Colonic mucosa (tissue), 4 donors: ENCODE measurements around the gene RYR3. TPM values are rescaled to one million over a fixed set of nuclear protein-coding genes. Genes with fewer than 3 reads are reported as not detected.

ENCODE experiments used
- DNase-seq: peaks from one replicate; pipeline ENCODE4 v3.0.0-alpha.2; 2020
- H3K27ac ChIP-seq: fragments of 200-600 bp; one replicate; pipeline ENCODE4 v1.8.0; 2021
- H3K27me3 ChIP-seq: fragments of 200-600 bp; one replicate; pipeline ENCODE4 v1.8.0; 2021
- H3K36me3 ChIP-seq: fragments of 200-600 bp; one replicate; pipeline ENCODE4 v1.8.0; 2021
- H3K4me1 ChIP-seq: fragments of 200-600 bp; one replicate; pipeline ENCODE4 v1.8.0; 2021; ENCODE audit warnings: mild to moderate bottlenecking
- H3K4me3 ChIP-seq: fragments of 200-600 bp; one replicate; pipeline ENCODE4 v1.8.0; 2021
- H3K9ac ChIP-seq, 2 donors: one replicate each; pipeline ENCODE4 v1.7.0; 2013; ENCODE audit warnings: control low read depth in 2 of 2, low read depth in 2 of 2, low read length in 2 of 2
- H3K9me3 ChIP-seq: fragments of 200-600 bp; one replicate; pipeline ENCODE4 v1.8.0; 2021
- intact Hi-C: fragments of 100-400 bp; cut with DNase I; formaldehyde crosslinking; loops from one replicate; pipeline ENCODE4 v1.14.1; 2022
- total RNA-seq, 2 donors: library from RNA; stranded (reverse); fragmentation: NEBNext Ultra II Directional in 1 of 2; extraction: Animal tissue kit (Norgen Biotek cat#: 25700) in 1 of 2; gene quantifications; one replicate each; pipeline ENCODE4 v1.2.1, GENCODE V29; 2021
- TF ChIP-seq, protein P1 (sequence below): fragments of 200-600 bp; IDR thresholded peaks from one replicate; pipeline ENCODE4 v1.8.0; 2022; ENCODE audit warnings: antibody characterized with exemption, mild to moderate bottlenecking
- donor health status: healthy.
- donor health status: DM: no; HTN: no; CAD: no.
- donor health status: DM: no; HTN: no; CAD: no.

RYR3 gene
- total RNA-seq, 2 donors from 2014 or later, result 0.17 to 1.1 TPM

DNA sequence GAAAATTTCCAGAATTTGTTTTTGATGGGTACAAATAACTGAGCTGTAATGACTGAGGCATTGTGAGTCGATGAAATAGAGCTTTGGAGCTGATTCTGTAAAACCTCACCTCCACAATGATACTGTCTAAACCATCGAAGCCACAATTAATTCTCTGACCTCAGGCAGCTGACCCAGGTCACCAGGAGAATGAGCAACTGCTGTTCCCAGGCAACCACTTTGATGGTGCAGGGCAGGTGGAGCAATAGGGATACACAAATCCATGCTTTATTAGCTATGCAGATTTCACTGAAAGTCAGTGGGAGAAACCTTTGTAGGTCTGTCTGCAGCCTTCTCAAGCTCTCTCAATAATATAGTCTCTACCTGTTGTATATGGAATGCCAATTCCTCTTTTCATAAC is 204.4 kb downstream of the RYR3 start:
- H3K9me3 ChIP-seq, result no peaks in the 10 kb centered on the region

DNA sequence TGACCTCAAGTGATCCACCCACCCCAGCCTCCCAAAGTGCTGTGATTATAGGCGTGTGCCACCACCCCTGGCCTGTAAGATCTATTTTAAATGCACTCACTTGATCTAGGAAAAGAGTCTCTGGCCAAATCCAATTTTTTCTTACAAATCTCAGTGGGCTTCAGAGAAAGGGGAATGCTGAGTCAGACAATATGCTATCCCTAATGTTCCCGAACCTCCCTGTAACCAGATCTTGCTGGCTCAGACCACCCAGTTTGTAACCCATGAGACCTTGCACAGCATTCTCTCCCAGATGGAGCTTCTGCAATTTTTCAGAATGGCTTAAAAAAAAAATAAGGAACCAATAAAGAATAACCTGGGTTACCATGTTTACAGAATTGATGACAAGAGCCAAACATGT is 205.8 kb downstream of the RYR3 start:
- Histone ChIP-seq H3K4me3 (no peak overlapping the region), H3K9ac (no peak overlapping the region), H3K27me3 (no peaks in the 10 kb centered on the region), H3K9me3 (no peaks in the 10 kb centered on the region), H3K27ac (no peak overlapping the region), H3K36me3 (no peaks in the 10 kb centered on the region), H3K4me1 (no peaks in the 10 kb centered on the region)
- intact Hi-C loops, result no loop called here
- no peak for DNase-seq
- TF ChIP-seq, protein P1, sequence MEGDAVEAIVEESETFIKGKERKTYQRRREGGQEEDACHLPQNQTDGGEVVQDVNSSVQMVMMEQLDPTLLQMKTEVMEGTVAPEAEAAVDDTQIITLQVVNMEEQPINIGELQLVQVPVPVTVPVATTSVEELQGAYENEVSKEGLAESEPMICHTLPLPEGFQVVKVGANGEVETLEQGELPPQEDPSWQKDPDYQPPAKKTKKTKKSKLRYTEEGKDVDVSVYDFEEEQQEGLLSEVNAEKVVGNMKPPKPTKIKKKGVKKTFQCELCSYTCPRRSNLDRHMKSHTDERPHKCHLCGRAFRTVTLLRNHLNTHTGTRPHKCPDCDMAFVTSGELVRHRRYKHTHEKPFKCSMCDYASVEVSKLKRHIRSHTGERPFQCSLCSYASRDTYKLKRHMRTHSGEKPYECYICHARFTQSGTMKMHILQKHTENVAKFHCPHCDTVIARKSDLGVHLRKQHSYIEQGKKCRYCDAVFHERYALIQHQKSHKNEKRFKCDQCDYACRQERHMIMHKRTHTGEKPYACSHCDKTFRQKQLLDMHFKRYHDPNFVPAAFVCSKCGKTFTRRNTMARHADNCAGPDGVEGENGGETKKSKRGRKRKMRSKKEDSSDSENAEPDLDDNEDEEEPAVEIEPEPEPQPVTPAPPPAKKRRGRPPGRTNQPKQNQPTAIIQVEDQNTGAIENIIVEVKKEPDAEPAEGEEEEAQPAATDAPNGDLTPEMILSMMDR, result no peak

More for the DNA sequence above, 204.4 kb downstream of the RYR3 start:
- Histone ChIP-seq H3K27ac (no peak overlapping the region), H3K4me1 (no peaks in the 10 kb centered on the region), H3K27me3 (no peaks in the 10 kb centered on the region), H3K4me3 (no peak overlapping the region), H3K36me3 (no peaks in the 10 kb centered on the region), H3K9ac (no peak overlapping the region)
- TF ChIP-seq, protein P1, result no peak
- intact Hi-C loops, result no loop called here
- DNase-seq, result no peak

DNA sequence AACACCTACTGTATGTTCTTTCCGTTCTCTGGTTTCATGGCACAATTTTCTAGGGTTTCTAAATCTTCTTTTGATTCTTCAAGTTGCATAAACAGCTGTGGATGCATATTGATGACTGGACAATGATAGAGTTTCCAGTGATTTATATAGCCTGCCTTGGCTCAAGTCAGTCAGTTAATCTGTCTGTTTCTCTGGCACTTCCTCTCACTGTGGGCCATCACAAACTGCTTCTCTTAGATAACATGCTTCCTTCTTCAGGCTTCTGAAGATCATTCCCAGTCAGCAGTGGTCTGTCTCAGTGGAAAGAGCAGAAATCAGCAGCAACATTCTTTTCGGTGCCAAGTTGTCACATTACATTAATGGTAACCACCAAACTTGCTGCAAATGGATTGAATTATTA is 207.2 kb downstream of the RYR3 start:
- Histone ChIP-seq H3K27me3 (no peaks in the 10 kb centered on the region), H3K4me3 (no peak overlapping the region), H3K9me3 (no peaks in the 10 kb centered on the region), H3K4me1 (no peaks in the 10 kb centered on the region), H3K9ac (no peak overlapping the region), H3K36me3 (no peaks in the 10 kb centered on the region), H3K27ac (no peak overlapping the region)
- DNase-seq, result no peak
- TF ChIP-seq, protein P1, result no peak
- intact Hi-C loops, result no loop called here

DNA sequence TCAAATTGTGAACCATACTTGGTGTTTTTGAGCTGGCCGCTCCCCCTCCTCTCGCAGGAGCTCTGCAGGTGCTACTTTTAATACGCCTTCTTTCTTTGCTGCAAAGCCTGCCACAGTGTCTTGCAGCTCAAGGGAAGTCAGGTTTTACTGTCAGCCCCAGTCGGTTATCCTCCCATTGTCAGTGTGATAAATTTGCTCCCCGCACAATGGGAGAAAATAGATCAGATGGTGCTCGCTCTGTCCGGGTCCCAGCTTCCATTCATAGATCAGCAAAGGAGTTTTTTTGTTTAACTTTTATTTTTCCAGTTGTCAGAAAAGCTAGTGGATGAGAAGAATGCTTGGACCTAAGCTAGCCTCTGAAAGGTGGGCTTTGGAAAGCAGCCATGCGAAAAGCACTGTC is 207.7 kb downstream of the RYR3 start:
- Histone ChIP-seq H3K9me3 (no peaks in the 10 kb centered on the region), H3K4me1 (no peaks in the 10 kb centered on the region), H3K27me3 (no peaks in the 10 kb centered on the region), H3K27ac (no peak overlapping the region), H3K36me3 (no peaks in the 10 kb centered on the region), H3K9ac (no peak overlapping the region), H3K4me3 (no peak overlapping the region)
- intact Hi-C loops, result no loop called here
- no peak for DNase-seq
- TF ChIP-seq, protein P1, result no peak

DNA sequence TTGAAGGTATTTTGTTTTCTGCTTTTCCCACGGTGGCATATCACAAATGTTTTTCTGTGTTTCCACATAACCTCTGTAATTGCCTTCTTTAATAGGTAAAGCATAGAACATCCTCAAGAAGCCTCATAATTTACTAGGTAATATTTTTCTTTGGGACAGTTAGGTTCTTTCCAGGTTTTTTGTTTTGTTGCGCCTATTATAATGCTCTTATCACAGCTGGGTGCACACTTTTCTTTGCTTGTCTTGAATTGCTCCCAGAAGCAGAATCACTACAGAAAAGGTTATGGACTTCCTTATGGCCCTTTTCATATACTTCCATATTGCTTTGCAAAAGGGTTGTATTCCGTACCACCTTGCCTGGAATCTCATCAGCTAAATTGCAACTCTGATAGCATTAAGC is 213.5 kb downstream of the RYR3 start:
- intact Hi-C loops, result no loop called here
- H3K4me1 ChIP-seq, result no peaks in the 10 kb centered on the region
- H3K4me3 ChIP-seq, result no peak overlapping the region
- H3K27me3 ChIP-seq, result no peaks in the 10 kb centered on the region
- H3K9me3 ChIP-seq, result no peaks in the 10 kb centered on the region
- H3K9ac ChIP-seq, result no peak overlapping the region
- H3K36me3 ChIP-seq, result no peaks in the 10 kb centered on the region
- H3K27ac ChIP-seq, result no peak overlapping the region
- DNase-seq, result no peak
- TF ChIP-seq, protein P1, result no peak

DNA sequence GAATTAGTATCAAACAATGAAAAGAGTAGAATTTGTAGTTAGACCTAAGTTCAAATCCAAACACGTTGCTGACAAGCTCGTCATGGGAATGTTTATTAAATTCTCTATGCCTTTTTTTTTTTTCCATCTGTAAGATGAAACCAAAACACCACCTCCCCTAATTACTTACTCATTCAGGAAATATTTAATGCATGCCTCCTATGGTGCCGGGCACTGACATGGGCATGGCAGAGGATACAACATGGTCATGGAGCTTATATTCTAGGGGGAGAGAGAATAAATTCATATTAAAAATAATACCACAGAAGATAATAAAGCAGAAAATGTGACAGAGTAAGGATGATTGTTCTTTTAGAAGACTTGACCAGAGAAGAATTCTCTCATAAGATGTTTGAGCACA is 215.8 kb downstream of the RYR3 start:
- DNase-seq, result no peak
- Histone ChIP-seq H3K9ac (no peak overlapping the region), H3K4me1 (no peaks in the 10 kb centered on the region), H3K36me3 (no peaks in the 10 kb centered on the region), H3K9me3 (no peaks in the 10 kb centered on the region), H3K27ac (no peak overlapping the region), H3K27me3 (no peaks in the 10 kb centered on the region), H3K4me3 (no peak overlapping the region)
- TF ChIP-seq, protein P1, result no peak
- intact Hi-C loops, result no loop called here
